MM.1S (cell line): ENCODE results near the gene APBB3.

Experiments
- DNase-seq: peaks from one replicate; pipeline ENCODE4 v3.0.0-alpha.2; 2015
- H2AFZ ChIP-seq: fragments of 300-600 bp; sonication (generic); 2 replicates; pipeline ENCODE4 v1.6.0; 2016; ENCODE audit warnings: antibody characterized with exemption, low read length
- H3F3A ChIP-seq: fragments of 300-600 bp; sonication (generic); 2 replicates; pipeline ENCODE4 v1.6.1; 2016; ENCODE audit warnings: mild to moderate bottlenecking, antibody characterized with exemption, low read length, moderate library complexity, mixed read lengths; ENCODE audit not compliant: insufficient read depth
- H3K27ac ChIP-seq: fragments of 300-600 bp; sonication (generic); 2 replicates; pipeline ENCODE4 v1.5.1; 2016; ENCODE audit warnings: mild to moderate bottlenecking, low read length
- H3K27me3 ChIP-seq: fragments of 300-600 bp; sonication (generic); replicated peaks from 2 replicates; pipeline ENCODE4 v1.6.0; 2016; ENCODE audit warnings: low read length; ENCODE audit not compliant: insufficient read depth
- H3K36me3 ChIP-seq: fragments of 300-600 bp; sonication (generic); replicated peaks from 2 replicates; pipeline ENCODE4 v1.6.1; 2016; ENCODE audit warnings: mild to moderate bottlenecking, low read length, mixed read lengths; ENCODE audit not compliant: insufficient read depth
- H3K4me1 ChIP-seq: fragments of 300-600 bp; sonication (generic); 2 replicates; pipeline ENCODE4 v1.6.1; 2016; ENCODE audit warnings: low read length, mixed read lengths
- H3K4me2 ChIP-seq: fragments of 300-600 bp; sonication (generic); 2 replicates; pipeline ENCODE4 v1.6.0; 2016; ENCODE audit warnings: low read depth, low read length
- H3K4me3 ChIP-seq: fragments of 300-600 bp; sonication (generic); 2 replicates; pipeline ENCODE4 v1.5.1; 2016; ENCODE audit warnings: low read length, mixed read lengths
- H3K79me2 ChIP-seq: fragments of 300-600 bp; sonication (generic); 2 replicates; pipeline ENCODE4 v1.6.1; 2016; ENCODE audit warnings: mixed run types, low read length, mixed read lengths
- H3K9ac ChIP-seq: fragments of 300-600 bp; sonication (generic); 2 replicates; pipeline ENCODE4 v1.6.1; 2016; ENCODE audit warnings: low read length, mixed read lengths
- H3K9me2 ChIP-seq: fragments of 300-600 bp; sonication (generic); replicated peaks from 2 replicates; pipeline ENCODE4 v1.6.1; 2016; ENCODE audit warnings: mild to moderate bottlenecking, low read length, mixed read lengths; ENCODE audit not compliant: insufficient read depth
- H3K9me3 ChIP-seq: fragments of 300-600 bp; sonication (generic); replicated peaks from 2 replicates; pipeline ENCODE4 v1.6.1; 2016; ENCODE audit warnings: mild to moderate bottlenecking, low read length, mixed read lengths; ENCODE audit not compliant: insufficient read depth
- H4K20me1 ChIP-seq: fragments of 300-600 bp; sonication (generic); 2 replicates; pipeline ENCODE4 v1.6.1; 2016; ENCODE audit warnings: mild to moderate bottlenecking, low read length, moderate library complexity, mixed read lengths; ENCODE audit not compliant: insufficient read depth
- EZH2 ChIP-seq: fragments of 300-600 bp; sonication (generic); optimal IDR thresholded peaks from 2 replicates; pipeline ENCODE3; 2017; ENCODE audit warnings: low read depth, mild to moderate bottlenecking, antibody characterized with exemption, low read length, mixed read lengths
- EZH2phosphoT487 ChIP-seq: fragments of 300-600 bp; sonication (generic); IDR thresholded peaks from 2 replicates; pipeline ENCODE4 v1.6.1; 2018; ENCODE audit warnings: antibody characterized with exemption, low read length
- TF ChIP-seq, protein P1 (sequence below): fragments of 300-600 bp; sonication (generic); IDR thresholded peaks from 2 replicates; pipeline ENCODE4 v1.5.1; 2016; ENCODE audit warnings: antibody characterized with exemption, low read length, mixed read lengths

Gene APBB3

DNA sequence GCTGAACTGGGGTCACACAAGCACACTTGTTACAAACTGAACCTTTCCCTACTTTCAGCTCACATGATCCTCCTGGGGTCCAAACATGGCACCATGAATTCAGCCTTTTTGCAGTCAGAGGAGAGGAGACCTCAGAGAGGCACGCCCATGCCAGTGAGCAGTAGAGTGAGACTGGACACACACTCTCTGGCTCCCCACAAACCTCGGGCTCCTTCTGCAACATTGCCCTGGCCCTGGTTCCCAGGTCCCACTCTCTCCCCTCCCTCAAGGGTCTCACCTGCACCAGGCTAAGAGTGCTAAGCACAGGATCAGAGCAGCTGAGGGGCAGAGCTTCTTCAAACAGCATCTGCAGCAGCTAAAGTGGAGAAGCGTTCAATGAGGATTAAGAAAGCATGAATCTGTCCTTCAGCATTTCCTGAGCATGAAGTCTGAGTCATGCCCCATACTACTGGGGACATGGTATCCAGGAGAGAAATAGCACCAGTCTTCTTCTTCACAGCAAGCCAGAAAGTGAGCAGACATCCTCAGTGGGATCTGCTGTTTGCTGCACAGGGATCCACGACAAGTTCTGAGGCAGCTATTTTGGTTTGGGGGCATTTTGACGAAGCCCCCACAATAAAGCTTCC is 27.5 kb upstream of the APBB3 start:
- no peaks in the 10 kb centered on the region for H4K20me1 ChIP-seq
- no peak overlapping the region for H3K4me2 ChIP-seq
- H2AFZ ChIP-seq = 0 out of 2 replicates have a peak overlapping the region, but pooled peaks have one; percentile 10
- H3K27me3 ChIP-seq = no peaks in the 10 kb centered on the region
- H3K4me3 ChIP-seq = no peak overlapping the region
- no peaks in the 10 kb centered on the region for H3F3A ChIP-seq
- no peaks in the 10 kb centered on the region for H3K36me3 ChIP-seq
- peaks cover 16% of the 10 kb centered on the region for H3K4me1 ChIP-seq
- TF ChIP-seq EZH2phosphoT487 (no peak), EZH2 (no peak)
- TF ChIP-seq, protein P1, sequence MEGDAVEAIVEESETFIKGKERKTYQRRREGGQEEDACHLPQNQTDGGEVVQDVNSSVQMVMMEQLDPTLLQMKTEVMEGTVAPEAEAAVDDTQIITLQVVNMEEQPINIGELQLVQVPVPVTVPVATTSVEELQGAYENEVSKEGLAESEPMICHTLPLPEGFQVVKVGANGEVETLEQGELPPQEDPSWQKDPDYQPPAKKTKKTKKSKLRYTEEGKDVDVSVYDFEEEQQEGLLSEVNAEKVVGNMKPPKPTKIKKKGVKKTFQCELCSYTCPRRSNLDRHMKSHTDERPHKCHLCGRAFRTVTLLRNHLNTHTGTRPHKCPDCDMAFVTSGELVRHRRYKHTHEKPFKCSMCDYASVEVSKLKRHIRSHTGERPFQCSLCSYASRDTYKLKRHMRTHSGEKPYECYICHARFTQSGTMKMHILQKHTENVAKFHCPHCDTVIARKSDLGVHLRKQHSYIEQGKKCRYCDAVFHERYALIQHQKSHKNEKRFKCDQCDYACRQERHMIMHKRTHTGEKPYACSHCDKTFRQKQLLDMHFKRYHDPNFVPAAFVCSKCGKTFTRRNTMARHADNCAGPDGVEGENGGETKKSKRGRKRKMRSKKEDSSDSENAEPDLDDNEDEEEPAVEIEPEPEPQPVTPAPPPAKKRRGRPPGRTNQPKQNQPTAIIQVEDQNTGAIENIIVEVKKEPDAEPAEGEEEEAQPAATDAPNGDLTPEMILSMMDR = no peak
- no peaks in the 10 kb centered on the region for H3K9me2 ChIP-seq
- H3K9me3 ChIP-seq = no peaks in the 10 kb centered on the region
- no peak overlapping the region for H3K9ac ChIP-seq
- no peak for DNase-seq
- no peaks in the 10 kb centered on the region for H3K79me2 ChIP-seq
- H3K27ac ChIP-seq = no peak overlapping the region

- Histone ChIP-seq H3K4me1 (peaks cover 16% of the 10 kb centered on the region), H3K9ac (no peak overlapping the region), H3K9me3 (no peaks in the 10 kb centered on the region), H3K4me2 (no peak overlapping the region), H3K9me2 (no peaks in the 10 kb centered on the region), H4K20me1 (no peaks in the 10 kb centered on the region), H3F3A (no peaks in the 10 kb centered on the region), H3K4me3 (no peak overlapping the region), H3K79me2 (no peaks in the 10 kb centered on the region), H3K27me3 (no peaks in the 10 kb centered on the region), H3K36me3 (no peaks in the 10 kb centered on the region), H3K27ac (no peak overlapping the region), H2AFZ (no peak overlapping the region)
- DNase-seq = no peak
- TF ChIP-seq EZH2phosphoT487 (no peak), EZH2 (no peak)
- TF ChIP-seq, protein P1 = no peak
Observed at GRCh38 chr5:140590861-140591260, 26.5 kb upstream of the APBB3 start.

- H3F3A ChIP-seq = no peaks in the 10 kb centered on the region
- TF ChIP-seq EZH2phosphoT487 = no peak
- no peak for TF ChIP-seq EZH2
- TF ChIP-seq, protein P1 = no peak
- peak overlapping the region; percentile 48; the same call in 1 of the 2 replicates for H3K4me2 ChIP-seq
- peaks cover 16% of the 10 kb centered on the region for H3K4me1 ChIP-seq
- no peak overlapping the region for H3K4me3 ChIP-seq
- no peak for DNase-seq
- no peaks in the 10 kb centered on the region for H3K9me3 ChIP-seq
- H4K20me1 ChIP-seq = no peaks in the 10 kb centered on the region
- H3K27ac ChIP-seq = no peak overlapping the region
- no peaks in the 10 kb centered on the region for H3K27me3 ChIP-seq
- H3K9ac ChIP-seq = no peak overlapping the region
- no peaks in the 10 kb centered on the region for H3K9me2 ChIP-seq
- no peaks in the 10 kb centered on the region for H3K79me2 ChIP-seq
- no peaks in the 10 kb centered on the region for H3K36me3 ChIP-seq
- no peak overlapping the region for H2AFZ ChIP-seq
Observed at GRCh38 chr5:140588311-140589070, 24.1 kb upstream of the APBB3 start.
